IMR-90 (cell line): ENCODE measurements around the gene PKHD1. TPM values are rescaled to one million over a fixed set of nuclear protein-coding genes. Genes with fewer than 3 reads are reported as not detected.

Experiments
- ATAC-seq: fragments of 200-7000 bp; cut with Tn5 transposase; 2 replicates; pipeline ENCODE4 v1.9.1; 2020; ENCODE audit warnings: low read depth, mild to moderate bottlenecking, moderate library complexity
- BruUV-seq: library from RNA; stranded (reverse); fragments of 400-500 nt; replicated peaks from 2 replicates; lab custom pipeline; 2021; lab: Mats Ljungman, UMichigan
- CTCF ChIA-PET: fragments of 300-600 bp; formaldehyde crosslinking; extraction: SDS; loops from one replicate; lab custom pipeline; 2021; ENCODE audit warnings: antibody characterized with exemption; lab: Yijun Ruan, JAX
- POLR2A ChIA-PET: fragments of 300-600 bp; sonication (Branson Sonifier 250); formaldehyde crosslinking; loops from one replicate; lab custom pipeline; 2022; ENCODE audit warnings: antibody characterized with exemption; ENCODE audit not compliant: unreplicated experiment; lab: Charles Lee
- DNase-seq: peaks from one replicate; pipeline ENCODE4 v3.0.0; 2013
- H2AFZ ChIP-seq: replicated peaks from 2 replicates; pipeline ENCODE3; 2013; ENCODE audit warnings: low read length, mild to moderate bottlenecking; ENCODE audit not compliant: poor library complexity
- H2AK5ac ChIP-seq: 2 replicates; pipeline ENCODE4 v1.6.1; 2013; ENCODE audit warnings: low read depth, low read length, inconsistent platforms
- H2AK9ac ChIP-seq: replicated peaks from 2 replicates; pipeline ENCODE3; 2013; ENCODE audit warnings: mild to moderate bottlenecking, low read depth, low read length, moderate library complexity; ENCODE audit not compliant: poor library complexity
- H2BK120ac ChIP-seq: 2 replicates; pipeline ENCODE4 v1.6.1; 2013; ENCODE audit warnings: low read depth, low read length, inconsistent platforms
- H2BK15ac ChIP-seq: 3 replicates; pipeline ENCODE4 v1.6.1; 2013; ENCODE audit warnings: low read depth, low read length, inconsistent platforms
- H2BK20ac ChIP-seq: 2 replicates; pipeline ENCODE4 v1.6.1; 2013; ENCODE audit warnings: low read depth, mild to moderate bottlenecking, inconsistent platforms, low read length, moderate library complexity
- H2BK5ac ChIP-seq: 2 replicates; pipeline ENCODE4 v1.6.1; 2013; ENCODE audit warnings: mild to moderate bottlenecking, low read depth, low read length, inconsistent platforms; ENCODE audit not compliant: poor library complexity, severe bottlenecking
- H3K14ac ChIP-seq: replicated peaks from 2 replicates; pipeline ENCODE4 v1.6.1; 2013; ENCODE audit warnings: low read depth, low read length, inconsistent platforms
- H3K18ac ChIP-seq: 2 replicates; pipeline ENCODE4 v1.6.1; 2013; ENCODE audit warnings: low read depth, low read length, control low read depth
- H3K23ac ChIP-seq: 2 replicates; pipeline ENCODE4 v1.6.1; 2013; ENCODE audit warnings: low read depth, low read length, inconsistent platforms
- H3K27ac ChIP-seq: 2 replicates; pipeline ENCODE4 v1.5.1; 2013; ENCODE audit warnings: mild to moderate bottlenecking, control low read depth, low read length; ENCODE audit not compliant: insufficient read depth
- H3K27me3 ChIP-seq: 2 replicates; pipeline ENCODE4 v1.6.1; 2013; ENCODE audit warnings: low read length; ENCODE audit not compliant: control insufficient read depth, insufficient read depth
- H3K36me3 ChIP-seq: 2 replicates; pipeline ENCODE4 v1.6.1; 2013; ENCODE audit warnings: low read length, mixed read lengths; ENCODE audit not compliant: control insufficient read depth, insufficient read depth
- H3K4ac ChIP-seq: 2 replicates; pipeline ENCODE4 v1.6.1; 2013; ENCODE audit warnings: low read depth, low read length, inconsistent platforms
- H3K4me1 ChIP-seq: 2 replicates; pipeline ENCODE4 v1.6.1; 2013; ENCODE audit warnings: low read length, mixed read lengths; ENCODE audit not compliant: control insufficient read depth, insufficient read depth
- H3K4me2 ChIP-seq: 2 replicates; pipeline ENCODE4 v1.6.1; 2013; ENCODE audit warnings: low read depth, mild to moderate bottlenecking, control low read depth, low read length, moderate library complexity
- H3K4me3 ChIP-seq: 2 replicates; pipeline ENCODE4 v1.5.1; 2013; ENCODE audit warnings: low read depth, mild to moderate bottlenecking, control low read depth, low read length, moderate library complexity; ENCODE audit not compliant: insufficient read depth
- H3K56ac ChIP-seq: 2 replicates; pipeline ENCODE4 v1.6.1; 2013; ENCODE audit warnings: low read length, inconsistent platforms; ENCODE audit not compliant: insufficient read depth; ENCODE audit errors: extremely low read depth
- H3K79me1 ChIP-seq, 2 experiments: 2 replicates each; pipeline ENCODE4 v1.6.1; 2013; ENCODE audit warnings: low read length in 2 of 2, inconsistent platforms in 1 of 2, low read depth in 1 of 2
- H3K9ac ChIP-seq: 2 replicates; pipeline ENCODE4 v1.6.1; 2013; ENCODE audit warnings: low read depth, low read length, control low read depth
- H3K9me1 ChIP-seq: 2 replicates; pipeline ENCODE4 v1.6.1; 2013; ENCODE audit warnings: low read length, inconsistent platforms; ENCODE audit not compliant: insufficient read depth
- H3K9me3 ChIP-seq: 2 replicates; pipeline ENCODE4 v1.6.1; 2013; ENCODE audit warnings: low read length; ENCODE audit not compliant: control insufficient read depth, insufficient read depth
- H4K20me1 ChIP-seq: 2 replicates; pipeline ENCODE4 v1.6.1; 2013; ENCODE audit warnings: low read length, inconsistent platforms; ENCODE audit not compliant: insufficient read depth
- H4K5ac ChIP-seq: 2 replicates; pipeline ENCODE4 v1.6.1; 2013; ENCODE audit warnings: mild to moderate bottlenecking, low read depth, low read length, control low read depth
- H4K8ac ChIP-seq, 2 experiments: 2 replicates each; pipeline ENCODE4 v1.6.1; 2013; ENCODE audit warnings: low read depth in 2 of 2, low read length in 2 of 2, control low read depth in 1 of 2, inconsistent platforms in 1 of 2
- H4K91ac ChIP-seq: 2 replicates; pipeline ENCODE4 v1.6.1; 2013; ENCODE audit warnings: low read depth, low read length, inconsistent platforms; ENCODE audit not compliant: insufficient read depth
- CHD1 ChIP-seq: IDR thresholded peaks from 2 replicates; pipeline ENCODE4 v1.6.1; 2012; ENCODE audit warnings: low read depth, low read length, improper control_type of control experiment
- MXI1 ChIP-seq: IDR thresholded peaks from 2 replicates; pipeline ENCODE4 v1.6.1; 2012; ENCODE audit warnings: low read depth, mild to moderate bottlenecking, low read length, moderate library complexity, borderline replicate concordance
- RCOR1 ChIP-seq: IDR thresholded peaks from 2 replicates; pipeline ENCODE4 v1.6.1; 2012; ENCODE audit warnings: mild to moderate bottlenecking, low read length, improper control_type of control experiment; ENCODE audit not compliant: insufficient replicate concordance
- WGBS, 2 experiments: methylation state at CpG; one replicate each; pipeline versions ENCODE4 v1.1.5 to v1.1.7; 2013; ENCODE audit warnings: missing lambda C conversion rate in 2 of 2; ENCODE audit not compliant: insufficient read length in 1 of 2; ENCODE audit errors: extremely low coverage in 2 of 2; 5-methylcytosine and 5-hydroxymethylcytosine counted together
- dilution Hi-C: fragments of 300-500 bp; cut with HindIII; formaldehyde crosslinking; loops from one replicate; pipeline ENCODE4 v1.14.3; 2018; ENCODE audit warnings: low sequenced_read_pairs; ENCODE audit not compliant: unreplicated experiment
- in situ Hi-C: fragments of 300-500 bp; cut with MboI; formaldehyde crosslinking; loops from 3 replicates; pipeline ENCODE4 v1.14.3; 2019; ENCODE audit warnings: low sequenced_read_pairs, inconsistent platforms, mixed read lengths
- intact Hi-C: fragments of 100-400 bp; cut with micrococcal nuclease; formaldehyde crosslinking; loops from 2 replicates; pipeline ENCODE4 v1.10.0; 2022
- polyA plus RNA-seq, 3 experiments: library from polyadenylated mRNA; depleted of rRNA; stranded (reverse); fragments of >200 nt; gene quantifications; 2 replicates each; pipeline ENCODE4 v1.2.3, GENCODE V29; 2012; ENCODE audit warnings: low replicate concordance in 1 of 3
- total RNA-seq: library from RNA; depleted of rRNA; stranded (reverse); fragments of >200 nt; gene quantifications from 2 replicates; pipeline ENCODE4 v1.2.3, GENCODE V29; 2012

Gene PKHD1
- total and polyA plus RNA-seq, 2 of the 4 experiments (the other 2 are of a cell fraction): not detected

- H3K4ac ChIP-seq: no peak overlapping the region
- no peak overlapping the region for H2AFZ ChIP-seq
- no peak overlapping the region for H4K8ac ChIP-seq
- no TSS peak for BruUV-seq
- no peak overlapping the region for H2BK15ac ChIP-seq
- no peaks in the 10 kb centered on the region for H4K20me1 ChIP-seq
- H2BK120ac ChIP-seq: no peak overlapping the region
- DNase-seq: no peak
- H3K79me1 ChIP-seq: no peaks in the 10 kb centered on the region
- intact Hi-C loops (no loop called here), dilution Hi-C loops (no loop called here), in situ Hi-C loops (no loop called here)
- WGBS, 2 experiments: 60% methylated on average over 1 of the region's 1 CpG; no CpG with 5 or more reads in 1 of the 2 experiments
- H3K14ac ChIP-seq: no peak overlapping the region
- H3K9me3 ChIP-seq: no peaks in the 10 kb centered on the region
- H3K56ac ChIP-seq: no peak overlapping the region
- H3K27ac ChIP-seq: no peak overlapping the region
- no peaks in the 10 kb centered on the region for H3K36me3 ChIP-seq
- H3K4me3 ChIP-seq: no peak overlapping the region
- H4K91ac ChIP-seq: no peak overlapping the region
- H2AK5ac ChIP-seq: no peak overlapping the region
- H2BK20ac ChIP-seq: no peak overlapping the region
- H3K27me3 ChIP-seq: no peaks in the 10 kb centered on the region
- no peak overlapping the region for H4K5ac ChIP-seq
- TF ChIP-seq RCOR1: no peak
- TF ChIP-seq MXI1: no peak
- TF ChIP-seq CHD1: no peak
- H2BK5ac ChIP-seq: no peak overlapping the region
- H3K4me1 ChIP-seq: no peaks in the 10 kb centered on the region
- no peak for ATAC-seq
- no peak overlapping the region for H3K18ac ChIP-seq
- ChIA-PET POLR2A (no interaction called here), CTCF (interaction anchor here (0.8 kb wide), 1 partner anchor 13 kb away, joined by 4 read pairs; no protein-coding TSS in a partner anchor)
- H3K9ac ChIP-seq: no peak overlapping the region
- H3K9me1 ChIP-seq: no peaks in the 10 kb centered on the region
- H3K4me2 ChIP-seq: no peak overlapping the region
- H2AK9ac ChIP-seq: no peak overlapping the region
- H3K23ac ChIP-seq: no peak overlapping the region
Observed at GRCh38 chr6:51765230-51765629, 322.2 kb downstream of the PKHD1 start.
